ENCODE results near the gene SACM1L. TPM values are rescaled to one million over a fixed set of nuclear protein-coding genes. Genes with fewer than 3 reads are reported as not detected.

Gene SACM1L
- total and polyA plus RNA-seq, 2 of the 13 experiments (the other 11 are each of a cell fraction or from before 2014, with no cell fraction given), result 15.1 to 27.8 TPM

GRCh38 chr3:45647148-45647619 lies 42.0 kb upstream of the SACM1L start:
- Histone ChIP-seq H2AFZ (ENCODE audit: low read length) (no peak overlapping the region), H3K9me3 (ENCODE audit: low read length) (no peaks in the 10 kb centered on the region), H3K4me3 (replicated peaks in 1 of 3; ENCODE audit: insufficient read depth in 1 of 3, low read depth in 2 of 3, low read length in 3 of 3) (peak overlapping the region in 1 of 3 experiments; percentile 34; a peak in 1 of 6 replicates), H3K4me1 (ENCODE audit: insufficient read depth, low read length) (peaks cover 65% of the 10 kb centered on the region), H3K27ac (ENCODE audit: extremely low read length, insufficient read depth, low read length) (peak overlapping the region; percentile 69), H4K20me1 (ENCODE audit: insufficient read depth, low read length) (no peaks in the 10 kb centered on the region), H3K36me3 (replicated peaks in 1 of 2; ENCODE audit: control insufficient read depth in 1 of 2, insufficient read depth in 2 of 2, low read length in 2 of 2) (0 out of 5 replicates have a peak, but pooled peaks cover 0 to 5% of the 10 kb centered on the region in 2 experiments), H3K27me3 (ENCODE audit: control insufficient read depth in 1 of 2, insufficient read depth in 2 of 2, low read length in 2 of 2) (no peaks in the 10 kb centered on the region), H3K79me2 (ENCODE audit: insufficient read depth, low read length) (peaks cover 47% of the 10 kb centered on the region), H3K9ac (ENCODE audit: insufficient read depth, low read depth, low read length) (peak overlapping the region; percentile 39; the same call in 1 of the 2 replicates), H3K4me2 (ENCODE audit: low read depth, low read length) (peak overlapping the region; percentile 48)
- intact Hi-C loops (cut with micrococcal nuclease; ENCODE audit: unreplicated experiment), result no loop called here
- FAIRE-seq (peak; percentile 23), DNase-seq (ENCODE audit: low spot score) (peak; percentile 86), ATAC-seq (peak; percentile 77)
- ChIA-PET POLR2A (interaction anchor here (1.0 to 1.9 kb wide), 5 partner anchors 9 to 47 kb away, joined by 3 to 8 read pairs (median 5); partner anchors contain the start of gene SACM1L), CTCF (ENCODE audit: low intra/inter-chr PET ratio, low total read pairs) (no interaction called here)
- no TSS peak for BruUV-seq (replicated peaks)
- WGBS (ENCODE audit: low lambda C conversion rate), result 14% methylated on average over 3 of the region's 6 CpGs
- in situ Hi-C loops (cut with HindIII; ENCODE audit: extremely low pct_ligation_motif_present, low pct_unique_long_range_greater_than_20kb), result no loop called here
- peak; percentile 24; the same call in 1 of the 2 replicates for TF ChIP-seq ARID4A (CRISPR knock-in tag; IDR thresholded peaks at IDR 0.05; ENCODE audit: borderline replicate concordance)
- TF ChIP-seq TCF7 (IDR thresholded peaks at IDR 0.05; ENCODE audit: low read depth), result peak; percentile 41
- TF ChIP-seq TFE3 (CRISPR knock-in tag; IDR thresholded peaks at IDR 0.05), result peak; percentile 61; the same call in 1 of the 2 replicates
- TF ChIP-seq CHD2 (IDR thresholded peaks at IDR 0.05; ENCODE audit: low read depth, low read length), result no peak
- TF ChIP-seq RXRA (CRISPR knock-in tag; IDR thresholded peaks at IDR 0.05), result peak; percentile 53; the same call in 1 of the 2 replicates
- TF ChIP-seq IRF2 (CRISPR knock-in tag; IDR thresholded peaks at IDR 0.05), result peak; percentile 46; the same call in 1 of the 2 replicates
- peak; percentile 80; the same call in 1 of the 2 replicates for TF ChIP-seq PRDM15 (CRISPR knock-in tag; IDR thresholded peaks at IDR 0.05)
- TF ChIP-seq GTF3A (CRISPR knock-in tag; conservative IDR thresholded peaks at IDR 0.05), result no peak
- no peak for TF ChIP-seq ZBTB2 (CRISPR knock-in tag; IDR thresholded peaks at IDR 0.05; ENCODE audit: low read depth)
- peak; percentile 72 for TF ChIP-seq NR2F6 (IDR thresholded peaks at IDR 0.05)
- TF ChIP-seq NR2F6 (CRISPR knock-in tag; IDR thresholded peaks at IDR 0.05), result peak; percentile 80; the same call in 1 of the 2 replicates
- no peak for TF ChIP-seq ZBTB25 (CRISPR knock-in tag; IDR thresholded peaks at IDR 0.05)
